HCT116 (cell line): ENCODE measurements around the gene RRBP1. TPM values are rescaled to one million over a fixed set of nuclear protein-coding genes. Genes with fewer than 3 reads are reported as not detected.

ENCODE experiments used
- ATAC-seq: fragments of 200-7000 bp; cut with Tn5 transposase; 2 replicates; pipeline ENCODE4 v1.9.1; 2020; ENCODE audit warnings: mild to moderate bottlenecking, moderate library complexity
- BruUV-seq: library from RNA; stranded (reverse); fragments of 400-500 nt; replicated peaks from 2 replicates; lab custom pipeline; 2021; lab: Mats Ljungman, UMichigan
- CTCF ChIA-PET: fragments of 300-600 bp; sonication (Branson Sonifier 250); formaldehyde crosslinking; loops from one replicate; lab custom pipeline; 2021; ENCODE audit warnings: antibody characterized with exemption; lab: Charles Lee
- POLR2A ChIA-PET: fragments of 300-600, 350-600 bp; sonication (Branson Sonifier 250); formaldehyde crosslinking; loops from one replicate; lab custom pipeline; 2021; ENCODE audit warnings: antibody characterized with exemption; lab: Charles Lee
- RAD21 ChIA-PET, 2 experiments: fragments of 300-600 bp; sonication (Branson Sonifier 250); formaldehyde crosslinking; loops; one replicate each; lab custom pipeline; 2023; ENCODE audit warnings: low total read pairs in 2 of 2; ENCODE audit not compliant: uncharacterized antibody in 2 of 2, unreplicated experiment in 2 of 2, low non-redundant PET in 1 of 2; lab: Charles Lee
- DNase-seq: peaks from one replicate; pipeline ENCODE4 v3.0.0-alpha.2; 2010; ENCODE audit warnings: low read depth, low spot score
- H2AFZ ChIP-seq: fragments of 200-600 bp; shearing (Covaris generic), sonication (generic); 2 replicates; pipeline ENCODE4 v1.6.1; 2017; ENCODE audit warnings: low read depth, mixed run types, mixed read lengths, antibody characterized with exemption, low read length; ENCODE audit not compliant: poor library complexity, severe bottlenecking
- H3K27ac ChIP-seq: 2 replicates; pipeline ENCODE4 v1.5.1; 2012; ENCODE audit warnings: low read depth, low read length
- H3K27me3 ChIP-seq: fragments of 200-600 bp; sonication (generic); 2 replicates; pipeline ENCODE4 v1.6.1; 2016; ENCODE audit warnings: mixed run types, low read length, mixed read lengths; ENCODE audit not compliant: insufficient read depth
- H3K36me3 ChIP-seq, 2 experiments: fragments of 200-500 bp in 1 of 2; fragments of 200-600 bp in 1 of 2; sonication (Bioruptor generic) in 1 of 2; sonication (generic) in 1 of 2; 2 replicates each; pipeline versions ENCODE4 v1.5.1 to v1.6.1; 2014 to 2016; ENCODE audit warnings: low read length in 2 of 2, inconsistent platforms in 1 of 2, mixed read lengths in 1 of 2, mixed run types in 1 of 2; ENCODE audit not compliant: insufficient read depth in 2 of 2, control insufficient read depth in 1 of 2
- H3K4me1 ChIP-seq, 2 experiments: fragments of 200-600 bp in 1 of 2; sonication (generic) in 1 of 2; 2 replicates each; pipeline versions ENCODE4 v1.5.1 to v1.6.1; 2012 to 2017; ENCODE audit warnings: low read length in 2 of 2, inconsistent platforms in 1 of 2, mild to moderate bottlenecking in 1 of 2, mixed read lengths in 1 of 2, mixed run types in 1 of 2, moderate library complexity in 1 of 2; ENCODE audit not compliant: insufficient read depth in 2 of 2, control insufficient read depth in 1 of 2
- H3K4me2 ChIP-seq: fragments of 200-600 bp; sonication (generic); 2 replicates; pipeline ENCODE4 v1.6.1; 2017; ENCODE audit warnings: mixed run types, low read length, mixed read lengths
- H3K4me3 ChIP-seq, 2 experiments: fragments of 200-600 bp in 1 of 2; sonication (generic) in 1 of 2; replicated peaks in 1 of 2; 2 replicates each; pipeline ENCODE4 v1.5.1; 2011 to 2016; ENCODE audit warnings: low read length in 2 of 2, control low read depth in 1 of 2, low read depth in 1 of 2, mild to moderate bottlenecking in 1 of 2, mixed read lengths in 1 of 2, mixed run types in 1 of 2
- H3K79me2 ChIP-seq: fragments of 200-600 bp; sonication (generic); 2 replicates; pipeline ENCODE4 v1.6.1; 2017; ENCODE audit warnings: mild to moderate bottlenecking, mixed run types, low read length, moderate library complexity, mixed read lengths; ENCODE audit not compliant: insufficient read depth
- H3K9ac ChIP-seq: fragments of 200-600 bp; sonication (generic); 2 replicates; pipeline ENCODE4 v1.6.1; 2016; ENCODE audit warnings: low read length, mixed read lengths
- H3K9me2 ChIP-seq: fragments of 200-600 bp; sonication (generic), shearing (Covaris generic); 2 replicates; pipeline ENCODE4 v1.6.1; 2017; ENCODE audit warnings: mixed run types, mild to moderate bottlenecking, moderate library complexity; ENCODE audit not compliant: insufficient read depth
- H3K9me3 ChIP-seq, 2 experiments: fragments of 200-500 bp in 1 of 2; fragments of 200-600 bp in 1 of 2; sonication (Bioruptor generic) in 1 of 2; sonication (generic) in 1 of 2; 2 replicates each; pipeline ENCODE4 v1.6.1; 2014 to 2017; ENCODE audit warnings: low read length in 2 of 2, mixed read lengths in 2 of 2, inconsistent platforms in 1 of 2, low read depth in 1 of 2, mild to moderate bottlenecking in 1 of 2, mixed run types in 1 of 2, moderate library complexity in 1 of 2; ENCODE audit not compliant: control insufficient read depth in 1 of 2, insufficient read depth in 1 of 2
- H4K20me1 ChIP-seq: fragments of 200-600 bp; sonication (generic), shearing (Covaris generic); 2 replicates; pipeline ENCODE4 v1.6.1; 2017; ENCODE audit warnings: mixed run types, mild to moderate bottlenecking, moderate library complexity; ENCODE audit not compliant: insufficient read depth
- CBX3 ChIP-seq: IDR thresholded peaks from 2 replicates; pipeline ENCODE4 v1.6.1; 2012; ENCODE audit warnings: low read depth
- CEBPB ChIP-seq: IDR thresholded peaks from 2 replicates; pipeline ENCODE4 v1.6.1; 2012; ENCODE audit warnings: low read depth
- EGR1 ChIP-seq: IDR thresholded peaks from 2 replicates; pipeline ENCODE4 v1.6.1; 2012; ENCODE audit warnings: low read depth
- ELF1 ChIP-seq: IDR thresholded peaks from 2 replicates; pipeline ENCODE4 v1.6.1; 2012; ENCODE audit warnings: low read depth, borderline replicate concordance
- FOSL1 ChIP-seq: IDR thresholded peaks from 2 replicates; pipeline ENCODE4 v1.6.1; 2012; ENCODE audit warnings: low read depth
- POLR2A ChIP-seq: IDR thresholded peaks from 2 replicates; pipeline ENCODE4 v1.7.0; 2011; ENCODE audit warnings: borderline replicate concordance; ENCODE audit not compliant: insufficient read depth, insufficient read length; ENCODE audit errors: extremely low read depth
- RAD21 ChIP-seq: IDR thresholded peaks from 2 replicates; pipeline ENCODE4 v1.6.1; 2012; ENCODE audit warnings: low read depth, mild to moderate bottlenecking
- SRF ChIP-seq: IDR thresholded peaks from 2 replicates; pipeline ENCODE4 v1.6.1; 2012; ENCODE audit warnings: low read depth
- TCF7L2 ChIP-seq: IDR thresholded peaks from 2 replicates; pipeline ENCODE4 v1.7.0; 2011; ENCODE audit warnings: borderline replicate concordance, inconsistent platforms; ENCODE audit not compliant: insufficient read depth, insufficient read length; ENCODE audit errors: extremely low read depth
- YY1 ChIP-seq: IDR thresholded peaks from 2 replicates; pipeline ENCODE4 v1.6.1; 2011; ENCODE audit warnings: low read length, low read depth, moderate library complexity, mild to moderate bottlenecking; ENCODE audit not compliant: insufficient replicate concordance; ENCODE audit errors: extremely low read depth
- ZFX ChIP-seq: fragments of 450-650 bp; IDR thresholded peaks from 2 replicates; pipeline ENCODE4 v1.6.1; 2017
- ZNF274 ChIP-seq: fragments of 200-500 bp; sonication (Bioruptor generic); IDR thresholded peaks from 2 replicates; pipeline ENCODE4 v1.6.1; 2014; ENCODE audit warnings: mild to moderate bottlenecking, low read depth, low read length, inconsistent platforms
- intact Hi-C: fragments of 100-400 bp; cut with micrococcal nuclease; formaldehyde crosslinking; loops from 2 replicates; pipeline ENCODE4 v1.10.0; 2022
- total RNA-seq: library from RNA; stranded (reverse); gene quantifications from one replicate; pipeline ENCODE4 v1.2.1, GENCODE V29; 2021; ENCODE audit not compliant: unreplicated experiment
- TF ChIP-seq, protein P1 (sequence below): IDR thresholded peaks from 2 replicates; pipeline ENCODE4 v1.6.1; 2012
- TF ChIP-seq, protein P2 (sequence below): IDR thresholded peaks from 2 replicates; pipeline ENCODE4 v1.6.1; 2011; ENCODE audit warnings: mild to moderate bottlenecking, low read length, moderate library complexity; ENCODE audit not compliant: insufficient replicate concordance; ENCODE audit errors: extremely low read depth
- TF ChIP-seq, protein P3 (sequence below): IDR thresholded peaks from 2 replicates; pipeline ENCODE4 v1.6.1; 2012; ENCODE audit warnings: low read depth

RRBP1 gene
- total RNA-seq, 1 experiment from 2014 or later, result 123 TPM

DNA sequence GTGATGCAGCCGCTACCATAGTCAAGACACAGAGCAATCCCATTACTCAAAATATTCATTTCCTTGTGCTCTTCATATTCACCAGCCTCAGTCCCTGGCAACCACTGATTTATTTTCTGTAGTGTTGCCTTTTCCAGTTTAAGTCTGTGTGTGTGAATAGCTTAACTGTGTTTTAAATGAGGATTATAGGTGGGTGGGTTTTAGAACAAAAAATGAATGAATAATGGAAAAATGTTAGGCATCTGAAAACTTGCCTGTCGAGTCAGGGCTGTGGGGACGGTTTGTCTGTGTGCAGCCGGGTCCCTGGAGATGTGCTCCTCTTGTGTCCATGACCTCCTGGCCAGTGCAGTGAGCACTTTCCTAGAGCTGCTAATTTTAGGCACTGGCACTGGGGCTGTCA is 44.9 kb upstream of the RRBP1 start:
- no peaks in the 10 kb centered on the region for H3K27me3 ChIP-seq
- TF ChIP-seq FOSL1 (no peak), ZNF274 (no peak), RAD21 (no peak), SRF (no peak), ELF1 (no peak), CBX3 (no peak), CEBPB (no peak), ZFX (no peak), TCF7L2 (no peak), EGR1 (no peak)
- TF ChIP-seq, protein P1, sequence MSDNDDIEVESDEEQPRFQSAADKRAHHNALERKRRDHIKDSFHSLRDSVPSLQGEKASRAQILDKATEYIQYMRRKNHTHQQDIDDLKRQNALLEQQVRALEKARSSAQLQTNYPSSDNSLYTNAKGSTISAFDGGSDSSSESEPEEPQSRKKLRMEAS, result no peak
- H2AFZ ChIP-seq, result no peak overlapping the region
- H3K36me3 ChIP-seq, result no peaks in the 10 kb centered on the region
- ATAC-seq (no peak), DNase-seq (no peak)
- H3K79me2 ChIP-seq, result no peaks in the 10 kb centered on the region
- RAD21 ChIA-PET, result no interaction called here
- intact Hi-C loops, result no loop called here
- H3K4me1 ChIP-seq, result no peaks in the 10 kb centered on the region
- no peaks in the 10 kb centered on the region for H4K20me1 ChIP-seq
- H3K4me2 ChIP-seq, result no peak overlapping the region
- H3K9me2 ChIP-seq, result no peaks in the 10 kb centered on the region
- no peaks in the 10 kb centered on the region for H3K9me3 ChIP-seq
- no peak overlapping the region for H3K9ac ChIP-seq
- POLR2A ChIA-PET, result no interaction called here
- BruUV-seq, result no TSS peak
- no peak overlapping the region for H3K4me3 ChIP-seq
- no peak overlapping the region for H3K27ac ChIP-seq
- CTCF ChIA-PET, result interaction anchor here (0.7 kb wide), 1 partner anchor 780 kb away, joined by 3 read pairs; no protein-coding TSS in a partner anchor

DNA sequence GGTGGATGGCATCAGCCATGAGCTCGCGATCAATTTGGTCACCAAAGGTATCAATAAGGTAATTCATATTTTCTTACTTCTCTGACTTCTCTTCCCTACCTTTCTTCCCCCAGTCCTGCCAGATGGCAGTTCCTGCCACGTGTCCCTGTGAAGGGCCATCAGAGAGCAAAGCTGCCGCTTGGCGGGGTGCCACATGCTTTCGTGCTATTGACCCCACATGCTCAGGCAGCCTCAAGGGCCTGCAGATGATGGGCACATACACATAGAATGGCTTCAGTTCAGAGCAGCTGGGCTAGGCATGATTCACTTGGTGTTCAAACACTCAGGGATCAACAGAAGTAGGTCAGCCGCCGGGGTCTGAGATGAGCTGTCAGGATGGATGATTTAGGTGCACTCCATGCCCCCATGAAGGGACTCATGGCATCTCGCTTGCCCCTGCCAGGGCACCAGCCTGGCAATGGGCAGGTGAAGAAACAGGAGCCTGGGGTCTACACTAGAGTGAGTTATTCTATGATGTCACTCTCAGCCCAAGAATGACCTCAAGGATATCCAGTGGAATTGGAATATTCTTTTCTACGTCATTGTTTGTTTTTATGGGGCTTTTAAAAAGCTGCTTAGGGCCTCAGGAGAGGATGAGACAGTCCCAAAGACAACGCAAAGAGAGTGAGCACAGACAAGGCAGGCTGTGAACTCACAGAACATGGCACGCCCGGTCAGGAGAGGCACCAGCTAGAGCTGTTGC is 43.2 kb upstream of the RRBP1 start:
- Histone ChIP-seq H2AFZ (no peak overlapping the region), H3K4me1 (no peaks in the 10 kb centered on the region), H3K9me3 (no peaks in the 10 kb centered on the region), H3K4me2 (no peak overlapping the region), H3K36me3 (no peaks in the 10 kb centered on the region; a peak in 1 of 4 replicates), H3K27ac (no peak overlapping the region), H3K27me3 (no peaks in the 10 kb centered on the region), H4K20me1 (no peaks in the 10 kb centered on the region), H3K4me3 (no peak overlapping the region), H3K9ac (no peak overlapping the region), H3K79me2 (no peaks in the 10 kb centered on the region), H3K9me2 (no peaks in the 10 kb centered on the region)
- ChIA-PET CTCF (no interaction called here), POLR2A (no interaction called here), RAD21 (no interaction called here)
- ATAC-seq (no peak), DNase-seq (no peak)
- intact Hi-C loops, result no loop called here
- BruUV-seq, result no TSS peak
- no peak for TF ChIP-seq POLR2A
- no peak for TF ChIP-seq EGR1
- TF ChIP-seq, protein P2, sequence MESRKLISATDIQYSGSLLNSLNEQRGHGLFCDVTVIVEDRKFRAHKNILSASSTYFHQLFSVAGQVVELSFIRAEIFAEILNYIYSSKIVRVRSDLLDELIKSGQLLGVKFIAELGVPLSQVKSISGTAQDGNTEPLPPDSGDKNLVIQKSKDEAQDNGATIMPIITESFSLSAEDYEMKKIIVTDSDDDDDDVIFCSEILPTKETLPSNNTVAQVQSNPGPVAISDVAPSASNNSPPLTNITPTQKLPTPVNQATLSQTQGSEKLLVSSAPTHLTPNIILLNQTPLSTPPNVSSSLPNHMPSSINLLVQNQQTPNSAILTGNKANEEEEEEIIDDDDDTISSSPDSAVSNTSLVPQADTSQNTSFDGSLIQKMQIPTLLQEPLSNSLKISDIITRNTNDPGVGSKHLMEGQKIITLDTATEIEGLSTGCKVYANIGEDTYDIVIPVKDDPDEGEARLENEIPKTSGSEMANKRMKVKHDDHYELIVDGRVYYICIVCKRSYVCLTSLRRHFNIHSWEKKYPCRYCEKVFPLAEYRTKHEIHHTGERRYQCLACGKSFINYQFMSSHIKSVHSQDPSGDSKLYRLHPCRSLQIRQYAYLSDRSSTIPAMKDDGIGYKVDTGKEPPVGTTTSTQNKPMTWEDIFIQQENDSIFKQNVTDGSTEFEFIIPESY, result no peak
- no peak for TF ChIP-seq ZNF274
- TF ChIP-seq RAD21, result no peak
- no peak for TF ChIP-seq YY1
- TF ChIP-seq CEBPB, result no peak
- TF ChIP-seq, protein P3, sequence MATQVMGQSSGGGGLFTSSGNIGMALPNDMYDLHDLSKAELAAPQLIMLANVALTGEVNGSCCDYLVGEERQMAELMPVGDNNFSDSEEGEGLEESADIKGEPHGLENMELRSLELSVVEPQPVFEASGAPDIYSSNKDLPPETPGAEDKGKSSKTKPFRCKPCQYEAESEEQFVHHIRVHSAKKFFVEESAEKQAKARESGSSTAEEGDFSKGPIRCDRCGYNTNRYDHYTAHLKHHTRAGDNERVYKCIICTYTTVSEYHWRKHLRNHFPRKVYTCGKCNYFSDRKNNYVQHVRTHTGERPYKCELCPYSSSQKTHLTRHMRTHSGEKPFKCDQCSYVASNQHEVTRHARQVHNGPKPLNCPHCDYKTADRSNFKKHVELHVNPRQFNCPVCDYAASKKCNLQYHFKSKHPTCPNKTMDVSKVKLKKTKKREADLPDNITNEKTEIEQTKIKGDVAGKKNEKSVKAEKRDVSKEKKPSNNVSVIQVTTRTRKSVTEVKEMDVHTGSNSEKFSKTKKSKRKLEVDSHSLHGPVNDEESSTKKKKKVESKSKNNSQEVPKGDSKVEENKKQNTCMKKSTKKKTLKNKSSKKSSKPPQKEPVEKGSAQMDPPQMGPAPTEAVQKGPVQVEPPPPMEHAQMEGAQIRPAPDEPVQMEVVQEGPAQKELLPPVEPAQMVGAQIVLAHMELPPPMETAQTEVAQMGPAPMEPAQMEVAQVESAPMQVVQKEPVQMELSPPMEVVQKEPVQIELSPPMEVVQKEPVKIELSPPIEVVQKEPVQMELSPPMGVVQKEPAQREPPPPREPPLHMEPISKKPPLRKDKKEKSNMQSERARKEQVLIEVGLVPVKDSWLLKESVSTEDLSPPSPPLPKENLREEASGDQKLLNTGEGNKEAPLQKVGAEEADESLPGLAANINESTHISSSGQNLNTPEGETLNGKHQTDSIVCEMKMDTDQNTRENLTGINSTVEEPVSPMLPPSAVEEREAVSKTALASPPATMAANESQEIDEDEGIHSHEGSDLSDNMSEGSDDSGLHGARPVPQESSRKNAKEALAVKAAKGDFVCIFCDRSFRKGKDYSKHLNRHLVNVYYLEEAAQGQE, result no peak
